ENCODE data around the gene PAQR9. TPM values are rescaled to one million over a fixed set of nuclear protein-coding genes. Genes with fewer than 3 reads are reported as not detected.

Gene PAQR9
- total and polyA plus RNA-seq, 3 experiments from 2014 or later, result not detected

DNA sequence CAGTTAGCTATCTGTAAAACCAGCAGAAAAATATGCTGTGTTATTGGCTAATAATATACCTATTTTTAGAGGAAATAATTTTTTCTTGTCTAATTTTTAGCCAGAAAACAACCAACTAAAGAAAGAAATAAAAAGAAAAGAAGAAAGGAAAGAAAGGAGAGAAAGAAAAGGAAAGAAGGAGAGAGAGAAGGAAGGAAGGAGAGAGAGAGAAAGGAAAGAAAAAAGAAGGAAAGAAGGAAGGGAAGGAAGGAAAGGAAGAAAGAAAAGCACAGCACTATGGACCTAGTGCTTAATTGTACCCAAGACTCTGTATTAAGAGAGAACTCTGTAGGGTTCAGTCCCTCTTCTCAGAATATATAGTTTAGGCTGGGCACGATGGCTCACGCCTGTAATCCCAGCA lies 3.3 kb upstream of the PAQR9 start:
- Mint-ChIP-seq H3K27ac (no peak overlapping the region), H3K27me3 (peaks cover 32 to 59% of the 10 kb centered on the region in 2 donors), H3K36me3 (no peaks in the 10 kb centered on the region), H3K4me1 (peaks cover 12 to 20% (median 17%) of the 10 kb centered on the region in 3 donors), H3K4me3 (no peak overlapping the region), H3K9me3 (no peaks in the 10 kb centered on the region)
- DNase-seq, result no peak
- CTCF ChIA-PET, result no interaction called here
- Histone ChIP-seq H3K9me3 (ENCODE audit: low read length) (no peaks in the 10 kb centered on the region), H3K36me3 (ENCODE audit: insufficient read depth, low read length) (no peaks in the 10 kb centered on the region), H3K4me1 (ENCODE audit: insufficient read depth, low read length) (no peaks in the 10 kb centered on the region), H3K4me3 (ENCODE audit: low read length) (no peak overlapping the region), H3K27ac (ENCODE audit: low read depth, low read length) (no peak overlapping the region), H3K27me3 (ENCODE audit: insufficient read depth, low read length, poor library complexity, severe bottlenecking) (peaks cover 11% of the 10 kb centered on the region)
- POLR2A ChIA-PET, result no interaction called here

DNA sequence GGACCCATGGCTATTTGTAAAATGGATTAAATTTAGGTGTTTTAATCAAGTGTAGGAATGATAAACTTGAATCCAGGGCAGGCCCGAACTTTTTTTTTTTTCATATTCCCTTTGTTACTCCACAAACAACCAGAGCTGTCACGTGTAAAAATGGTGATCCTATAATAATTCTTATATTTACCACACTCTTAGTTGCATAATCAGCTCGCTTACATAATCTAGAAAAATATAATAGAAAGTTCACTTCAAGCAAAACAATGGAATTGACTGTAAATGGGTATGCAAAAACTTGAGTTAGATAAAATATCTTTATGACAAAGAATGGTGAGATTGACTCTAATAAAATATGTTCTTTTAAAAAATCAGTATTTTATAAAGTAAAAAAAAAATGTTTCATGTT lies 2.1 kb upstream of the PAQR9 start:
- Mint-ChIP-seq H3K27ac (no peak overlapping the region), H3K27me3 (peaks cover 31 to 63% of the 10 kb centered on the region in 2 donors), H3K4me3 (peak overlapping the region in 1 of 7 donors; percentile 7), H3K36me3 (no peaks in the 10 kb centered on the region), H3K4me1 (peaks cover 12 to 20% (median 17%) of the 10 kb centered on the region in 3 donors), H3K9me3 (no peaks in the 10 kb centered on the region)
- H3K27me3 ChIP-seq (ENCODE audit: insufficient read depth, low read length, poor library complexity, severe bottlenecking), result peaks cover 11% of the 10 kb centered on the region
- H3K36me3 ChIP-seq (ENCODE audit: insufficient read depth, low read length), result no peaks in the 10 kb centered on the region
- H3K9me3 ChIP-seq (ENCODE audit: low read length), result no peaks in the 10 kb centered on the region
- H3K27ac ChIP-seq (ENCODE audit: low read depth, low read length), result no peak overlapping the region
- no peaks in the 10 kb centered on the region for H3K4me1 ChIP-seq (ENCODE audit: insufficient read depth, low read length)
- ChIA-PET CTCF (no interaction called here), POLR2A (no interaction called here)
- no peak for DNase-seq
- no peak overlapping the region for H3K4me3 ChIP-seq (ENCODE audit: low read length)

DNA sequence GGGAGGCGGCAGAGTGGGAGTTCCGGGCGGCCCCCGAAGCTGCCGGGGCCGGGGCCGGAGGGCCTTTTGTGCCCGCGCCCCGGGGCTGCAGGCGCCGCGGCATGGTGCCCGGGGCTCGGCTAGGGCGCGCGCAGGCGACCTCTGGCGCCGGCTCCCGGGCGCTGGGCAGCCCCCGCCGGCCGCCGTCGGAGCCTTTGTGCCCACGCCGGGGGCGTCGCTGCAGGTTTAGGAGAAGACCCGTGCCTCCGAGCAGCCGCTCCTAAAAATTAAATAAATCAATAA lies 299 bp downstream of the PAQR9 start:
- ChIA-PET CTCF (no interaction called here), POLR2A (no interaction called here)
- Histone ChIP-seq H3K27ac (ENCODE audit: low read depth, low read length) (no peak overlapping the region), H3K36me3 (ENCODE audit: insufficient read depth, low read length) (no peaks in the 10 kb centered on the region), H3K9me3 (ENCODE audit: low read length) (no peaks in the 10 kb centered on the region), H3K4me1 (ENCODE audit: insufficient read depth, low read length) (no peaks in the 10 kb centered on the region), H3K4me3 (ENCODE audit: low read length) (no peak overlapping the region), H3K27me3 (ENCODE audit: insufficient read depth, low read length, poor library complexity, severe bottlenecking) (peaks cover 12% of the 10 kb centered on the region)
- Mint-ChIP-seq H3K9me3 (no peaks in the 10 kb centered on the region), H3K4me1 (peaks cover 12 to 20% (median 17%) of the 10 kb centered on the region in 3 donors), H3K4me3 (peak overlapping the region in 3 of 7 donors; percentile 71 to 88 (median 81)), H3K36me3 (no peaks in the 10 kb centered on the region), H3K27me3 (peaks cover 39 to 77% of the 10 kb centered on the region in 2 donors), H3K27ac (no peak overlapping the region)
- DNase-seq, result no peak

DNA sequence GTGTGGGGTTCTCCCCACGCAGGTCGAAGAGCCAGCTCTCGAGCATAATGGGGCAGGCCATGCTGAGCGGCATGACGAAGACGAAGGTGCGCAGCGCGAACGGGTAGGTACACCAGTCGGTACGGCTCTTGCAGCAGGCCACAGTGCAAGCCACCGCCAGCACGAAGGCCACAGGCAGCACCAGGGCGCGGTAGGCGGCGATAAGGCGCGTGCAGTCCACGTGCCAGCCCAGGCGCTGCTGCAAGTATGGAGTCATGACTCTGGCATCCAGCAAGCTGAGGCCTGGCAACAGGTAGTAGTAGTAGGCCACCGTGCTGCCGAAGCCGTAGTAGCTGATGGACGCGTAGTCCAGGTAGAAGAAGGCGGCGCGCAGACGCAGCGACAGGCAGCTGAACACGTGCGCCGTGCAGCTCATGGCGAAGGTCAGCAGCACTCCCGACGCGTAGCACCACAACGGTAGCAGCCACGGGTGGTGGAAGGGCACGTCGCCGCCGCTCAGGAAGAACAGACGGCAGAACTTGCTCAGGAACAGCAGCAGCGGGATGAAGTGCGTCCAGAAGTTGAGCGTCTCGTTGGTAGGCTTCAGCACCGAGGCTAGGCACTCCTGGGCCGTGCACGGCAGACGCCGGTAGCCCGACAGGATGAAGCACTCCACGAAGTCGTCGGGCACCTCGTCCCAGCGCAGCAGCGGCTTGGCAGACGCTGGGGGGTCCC lies 797 bp downstream of the PAQR9 start:
- Mint-ChIP-seq H3K4me3 (peak overlapping the region; percentile 43 to 88 (median 73)), H3K4me1 (peaks cover 12 to 20% (median 17%) of the 10 kb centered on the region in 3 donors), H3K27ac (no peak overlapping the region), H3K36me3 (no peaks in the 10 kb centered on the region), H3K27me3 (peaks cover 40 to 80% of the 10 kb centered on the region in 2 donors), H3K9me3 (no peaks in the 10 kb centered on the region)
- Histone ChIP-seq H3K36me3 (ENCODE audit: insufficient read depth, low read length) (no peaks in the 10 kb centered on the region), H3K27ac (ENCODE audit: low read depth, low read length) (no peak overlapping the region), H3K27me3 (ENCODE audit: insufficient read depth, low read length, poor library complexity, severe bottlenecking) (peaks cover 10% of the 10 kb centered on the region), H3K4me3 (ENCODE audit: low read length) (no peak overlapping the region), H3K4me1 (ENCODE audit: insufficient read depth, low read length) (no peaks in the 10 kb centered on the region), H3K9me3 (ENCODE audit: low read length) (no peaks in the 10 kb centered on the region)
- ChIA-PET CTCF (no interaction called here), POLR2A (no interaction called here)
- DNase-seq, result no peak

DNA sequence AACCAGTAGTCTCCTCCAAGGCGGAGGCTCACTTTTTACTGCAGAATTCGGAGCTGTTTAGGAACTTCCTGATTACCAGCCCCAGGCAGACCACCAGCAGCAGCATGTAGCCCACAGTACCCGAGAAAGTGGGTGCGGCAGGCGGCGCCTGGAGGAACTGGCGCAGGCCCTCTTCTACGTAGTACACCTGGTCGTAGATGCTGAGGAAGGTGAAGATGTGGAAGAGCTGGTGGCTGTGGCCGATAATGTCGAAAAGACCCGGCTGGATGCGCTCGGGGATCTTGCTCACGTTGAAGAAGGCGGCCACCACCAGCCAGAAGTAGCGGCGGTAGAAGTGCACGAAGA lies 1.3 kb downstream of the PAQR9 start:
- peak overlapping the region; percentile 43 to 81 (median 71) for H3K4me3 Mint-ChIP-seq
- H3K27me3 ChIP-seq (ENCODE audit: insufficient read depth, low read length, poor library complexity, severe bottlenecking), result peaks cover 10% of the 10 kb centered on the region
- H3K27me3 Mint-ChIP-seq, result peaks cover 40 to 85% of the 10 kb centered on the region in 2 donors

DNA sequence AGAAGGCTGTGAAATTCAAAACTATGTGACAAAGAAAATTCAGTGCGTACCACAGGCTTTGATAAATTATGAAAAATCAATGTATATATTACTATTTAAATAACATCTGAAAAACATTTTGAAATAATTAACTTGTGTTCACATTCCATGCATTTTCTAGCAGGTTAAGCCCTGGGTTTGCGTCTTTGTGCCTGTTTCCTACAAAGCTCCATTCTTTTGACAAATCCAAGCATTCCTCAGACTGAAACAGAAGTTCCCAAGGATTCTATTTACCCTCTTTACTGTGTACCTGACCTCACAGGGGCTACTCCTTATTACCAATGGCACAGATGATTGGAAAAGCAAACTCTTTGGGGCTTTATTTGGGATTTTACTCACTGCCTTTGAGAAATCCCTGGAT lies 1.9 kb downstream of the PAQR9 start:
- DNase-seq, result no peak
- ChIA-PET POLR2A (no interaction called here), CTCF (no interaction called here)
- no peaks in the 10 kb centered on the region for H3K9me3 ChIP-seq (ENCODE audit: low read length)
- peaks cover 10% of the 10 kb centered on the region for H3K27me3 ChIP-seq (ENCODE audit: insufficient read depth, low read length, poor library complexity, severe bottlenecking)
- peak overlapping the region in 5 of 7 donors; percentile 17 to 81 (median 62) for H3K4me3 Mint-ChIP-seq
- peaks cover 37 to 85% of the 10 kb centered on the region in 2 donors for H3K27me3 Mint-ChIP-seq
- H3K4me1 Mint-ChIP-seq, result peaks cover 12 to 20% (median 17%) of the 10 kb centered on the region in 3 donors
- H3K4me1 ChIP-seq (ENCODE audit: insufficient read depth, low read length), result no peaks in the 10 kb centered on the region
- H3K27ac Mint-ChIP-seq, result peak overlapping the region in 1 of 8 donors; percentile 24
- no peak overlapping the region for H3K27ac ChIP-seq (ENCODE audit: low read depth, low read length)
- no peaks in the 10 kb centered on the region for H3K36me3 Mint-ChIP-seq
- no peak overlapping the region for H3K4me3 ChIP-seq (ENCODE audit: low read length)
- no peaks in the 10 kb centered on the region for H3K9me3 Mint-ChIP-seq
- no peaks in the 10 kb centered on the region for H3K36me3 ChIP-seq (ENCODE audit: insufficient read depth, low read length)

More for the DNA sequence above, 1.3 kb downstream of the PAQR9 start:
- H3K27ac ChIP-seq (ENCODE audit: low read depth, low read length), result no peak overlapping the region
- Mint-ChIP-seq H3K27ac (no peak overlapping the region), H3K9me3 (no peaks in the 10 kb centered on the region), H3K4me1 (peaks cover 12 to 20% (median 17%) of the 10 kb centered on the region in 3 donors), H3K36me3 (no peaks in the 10 kb centered on the region)
- no peaks in the 10 kb centered on the region for H3K36me3 ChIP-seq (ENCODE audit: insufficient read depth, low read length)
- ChIA-PET POLR2A (no interaction called here), CTCF (no interaction called here)
- H3K4me3 ChIP-seq (ENCODE audit: low read length), result no peak overlapping the region
- DNase-seq, result no peak
- H3K9me3 ChIP-seq (ENCODE audit: low read length), result no peaks in the 10 kb centered on the region
- H3K4me1 ChIP-seq (ENCODE audit: insufficient read depth, low read length), result no peaks in the 10 kb centered on the region

DNA sequence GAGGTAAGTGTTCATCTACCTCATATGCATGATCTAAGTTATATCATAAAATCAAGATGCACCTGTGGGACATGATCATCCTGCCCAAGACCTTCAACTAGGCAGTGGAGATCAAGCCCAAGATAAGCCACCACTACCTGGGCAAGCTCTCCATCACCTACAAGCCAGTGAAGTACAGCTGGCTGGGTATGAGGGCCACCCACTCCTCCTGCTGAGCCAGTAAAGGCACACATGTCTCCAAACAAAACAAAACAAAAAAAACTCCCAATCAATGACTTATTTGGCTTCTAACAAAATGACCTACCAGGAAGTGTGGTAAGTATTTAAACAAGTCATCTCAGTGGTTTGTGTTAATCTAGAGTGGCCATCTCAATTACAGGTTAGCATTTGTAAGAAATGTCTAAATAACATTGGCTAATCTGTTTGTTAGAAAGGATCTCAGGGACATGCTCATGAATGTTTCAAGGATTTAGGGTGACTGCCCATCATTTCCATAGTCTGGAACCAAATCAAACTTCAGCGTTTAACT lies 3.1 kb downstream of the PAQR9 start:
- Histone ChIP-seq H3K27ac (ENCODE audit: low read depth, low read length) (no peak overlapping the region), H3K4me1 (ENCODE audit: insufficient read depth, low read length) (no peaks in the 10 kb centered on the region), H3K27me3 (ENCODE audit: insufficient read depth, low read length, poor library complexity, severe bottlenecking) (peaks cover 10% of the 10 kb centered on the region), H3K4me3 (ENCODE audit: low read length) (no peak overlapping the region), H3K9me3 (ENCODE audit: low read length) (no peaks in the 10 kb centered on the region), H3K36me3 (ENCODE audit: insufficient read depth, low read length) (no peaks in the 10 kb centered on the region)
- DNase-seq, result no peak
- H3K9me3 Mint-ChIP-seq, result no peaks in the 10 kb centered on the region
- no peak overlapping the region for H3K4me3 Mint-ChIP-seq
- CTCF ChIA-PET, result no interaction called here
- no peak overlapping the region for H3K27ac Mint-ChIP-seq
- H3K27me3 Mint-ChIP-seq, result peaks cover 31 to 81% of the 10 kb centered on the region in 2 donors
- peaks cover 12 to 20% (median 17%) of the 10 kb centered on the region in 3 donors for H3K4me1 Mint-ChIP-seq
- POLR2A ChIA-PET, result no interaction called here
- no peaks in the 10 kb centered on the region for H3K36me3 Mint-ChIP-seq

DNA sequence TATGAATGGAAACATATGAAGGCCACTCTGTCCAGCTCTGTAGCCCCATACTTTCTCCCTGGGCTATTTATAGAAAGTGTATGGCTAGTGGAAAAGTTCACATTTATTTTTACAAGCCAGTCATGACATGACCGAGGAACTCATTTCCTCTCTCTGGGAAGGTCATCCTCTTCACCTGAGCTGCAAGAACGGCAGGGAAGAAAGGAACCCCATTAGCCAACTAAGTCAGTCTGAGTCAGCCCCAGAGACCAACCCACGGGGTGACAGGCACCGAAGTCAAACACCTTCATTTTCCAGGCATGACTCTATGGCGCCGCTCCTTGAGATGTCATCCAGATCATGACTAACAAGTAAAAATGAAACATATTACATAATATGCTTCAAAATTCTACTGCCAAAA lies 4.8 kb downstream of the PAQR9 start:
- H3K36me3 Mint-ChIP-seq, result no peaks in the 10 kb centered on the region
- DNase-seq, result no peak
- H3K4me1 Mint-ChIP-seq, result peaks cover 8 to 13% (median 10%) of the 10 kb centered on the region in 3 donors
- peaks cover 24 to 77% of the 10 kb centered on the region in 2 donors for H3K27me3 Mint-ChIP-seq
- no peak overlapping the region for H3K4me3 ChIP-seq (ENCODE audit: low read length)
- H3K4me1 ChIP-seq (ENCODE audit: insufficient read depth, low read length), result no peaks in the 10 kb centered on the region
- CTCF ChIA-PET, result no interaction called here
- H3K27ac Mint-ChIP-seq, result no peak overlapping the region
- POLR2A ChIA-PET, result no interaction called here
- no peaks in the 10 kb centered on the region for H3K9me3 ChIP-seq (ENCODE audit: low read length)
- no peaks in the 10 kb centered on the region for H3K36me3 ChIP-seq (ENCODE audit: insufficient read depth, low read length)
- H3K4me3 Mint-ChIP-seq, result no peak overlapping the region
- no peaks in the 10 kb centered on the region for H3K9me3 Mint-ChIP-seq
- H3K27ac ChIP-seq (ENCODE audit: low read depth, low read length), result no peak overlapping the region
- peaks cover 5% of the 10 kb centered on the region for H3K27me3 ChIP-seq (ENCODE audit: insufficient read depth, low read length, poor library complexity, severe bottlenecking)
